ENCODE data around the gene RNPEPL1. TPM values are rescaled to one million over a fixed set of nuclear protein-coding genes. Genes with fewer than 3 reads are reported as not detected.
A peak's percentile ranks its signal among the peaks of the same experiment; 100 is the strongest.
"Not testable (repeated sequence)": the region's sequence is repeated elsewhere in the genome, so short reads cannot be mapped to it uniquely, and the experiment has no call there.

Gene RNPEPL1
- total RNA-seq, 1 experiment from 2014 or later = 28.4 TPM

DNA sequence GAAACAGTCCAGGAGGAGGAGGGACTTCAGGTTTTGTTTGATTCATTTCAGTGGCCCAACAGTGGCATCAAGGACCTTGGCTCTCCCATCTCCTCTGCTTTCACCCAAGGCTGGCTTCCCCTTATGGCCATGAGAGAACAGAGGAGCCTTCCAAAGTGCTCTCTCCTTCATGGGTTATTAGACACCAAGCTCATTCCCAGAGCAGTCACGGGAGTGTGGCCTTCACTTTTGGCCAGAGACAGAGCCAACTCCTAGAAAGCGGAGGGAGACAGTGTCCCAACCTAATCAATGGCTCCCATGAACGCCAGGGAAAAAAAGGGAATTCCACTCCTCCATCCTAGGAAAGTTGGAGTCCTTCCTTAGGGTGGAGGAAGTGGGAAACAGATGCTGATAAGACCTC is 9.0 kb upstream of the RNPEPL1 start:
- Histone ChIP-seq H3K4me3 (ENCODE audit: low read length) (peak overlapping the region; percentile 83), H4K20me1 (ENCODE audit: insufficient read depth, low read depth, low read length) (no peaks in the 10 kb centered on the region), H3K27ac (ENCODE audit: low read length) (peak overlapping the region; percentile 44; the same call in 1 of the 2 replicates), H3K4me2 (ENCODE audit: low read depth, low read length, poor library complexity, severe bottlenecking) (peak overlapping the region; percentile 90), H3K9me3 (ENCODE audit: low read length) (no peaks in the 10 kb centered on the region), H3K9me2 (replicated peaks; ENCODE audit: insufficient read depth, low read length) (no peaks in the 10 kb centered on the region), H3K4me1 (ENCODE audit: low read length) (peaks cover 27% of the 10 kb centered on the region), H2AFZ (ENCODE audit: low read length) (no peak overlapping the region), H3K27me3 (ENCODE audit: low read length) (no peaks in the 10 kb centered on the region), H3K9ac (ENCODE audit: low read length) (peak overlapping the region; percentile 98), H3K36me3 (ENCODE audit: insufficient read depth, low read length) (peaks cover 33% of the 10 kb centered on the region), H3K79me2 (ENCODE audit: low read length) (peaks cover 77% of the 10 kb centered on the region)
- no peak for DNase-seq

DNA sequence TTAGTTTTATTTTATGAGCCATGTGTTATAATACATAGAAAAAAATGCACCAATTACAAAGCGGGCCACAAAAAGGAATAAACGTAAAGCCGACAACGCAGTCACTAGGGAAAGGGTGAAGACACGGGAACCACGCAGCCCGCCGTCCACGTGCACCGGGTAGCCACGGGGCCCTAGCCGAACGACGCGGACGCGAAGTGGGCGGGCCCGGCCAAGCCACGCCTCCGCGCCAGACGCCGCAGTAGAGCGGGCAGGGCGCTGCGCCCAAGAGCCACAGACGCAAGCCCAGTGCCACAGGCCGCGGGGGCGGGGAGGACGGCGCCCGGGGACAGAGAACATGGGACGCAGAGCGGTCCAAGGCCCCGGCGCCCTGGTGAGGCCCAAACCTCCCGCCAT is 8.2 kb upstream of the RNPEPL1 start, which contains the start of gene DUSP28:
DUSP28 (plus strand) TSS at position 274 of the 396 bp plus-strand sequence. CDS start 328 bp downstream, outside the sequence.
- Histone ChIP-seq H3K4me3 (ENCODE audit: low read length) (peak within 1 kb of the TSS; percentile 83), H3K27ac (ENCODE audit: low read length) (peak within 1 kb of the TSS; percentile 89), H3K79me2 (ENCODE audit: low read length) (peaks cover 69% of the 10 kb centered on the region), H3K9ac (ENCODE audit: low read length) (peak within 1 kb of the TSS; percentile 98), H4K20me1 (ENCODE audit: insufficient read depth, low read depth, low read length) (no peaks in the 10 kb centered on the region), H3K9me2 (replicated peaks; ENCODE audit: insufficient read depth, low read length) (no peaks in the 10 kb centered on the region), H3K4me1 (ENCODE audit: low read length) (peaks cover 32% of the 10 kb centered on the region), H3K36me3 (ENCODE audit: insufficient read depth, low read length) (peaks cover 27% of the 10 kb centered on the region), H3K9me3 (ENCODE audit: low read length) (no peaks in the 10 kb centered on the region), H3K27me3 (ENCODE audit: low read length) (no peaks in the 10 kb centered on the region), H3K4me2 (ENCODE audit: low read depth, low read length, poor library complexity, severe bottlenecking) (peak within 1 kb of the TSS; percentile 90), H2AFZ (ENCODE audit: low read length) (no peak within 1 kb of the TSS)
- peak; percentile 97 for DNase-seq

GRCh38 chr2:240560480-240561324 is 7.6 kb upstream of the RNPEPL1 start:
- no peaks in the 10 kb centered on the region for H4K20me1 ChIP-seq (ENCODE audit: insufficient read depth, low read depth, low read length)
- peaks cover 21% of the 10 kb centered on the region for H3K36me3 ChIP-seq (ENCODE audit: insufficient read depth, low read length)
- no peaks in the 10 kb centered on the region for H3K27me3 ChIP-seq (ENCODE audit: low read length)
- DNase-seq = peak; percentile 99
- peak overlapping the region; percentile 98 for H3K9ac ChIP-seq (ENCODE audit: low read length)
- no peak overlapping the region for H2AFZ ChIP-seq (ENCODE audit: low read length)
- peaks cover 63% of the 10 kb centered on the region for H3K79me2 ChIP-seq (ENCODE audit: low read length)
- peak overlapping the region; percentile 83 for H3K4me3 ChIP-seq (ENCODE audit: low read length)
- no peaks in the 10 kb centered on the region for H3K9me2 ChIP-seq (replicated peaks; ENCODE audit: insufficient read depth, low read length)
- no peaks in the 10 kb centered on the region for H3K9me3 ChIP-seq (ENCODE audit: low read length)
- H3K4me1 ChIP-seq (ENCODE audit: low read length) = peaks cover 38% of the 10 kb centered on the region
- peak overlapping the region; percentile 89 for H3K27ac ChIP-seq (ENCODE audit: low read length)
- peak overlapping the region; percentile 90 for H3K4me2 ChIP-seq (ENCODE audit: low read depth, low read length, poor library complexity, severe bottlenecking)

GRCh38 chr2:240561325-240561971 is 6.8 kb upstream of the RNPEPL1 start:
- H2AFZ ChIP-seq (ENCODE audit: low read length) = no peak overlapping the region
- no peaks in the 10 kb centered on the region for H4K20me1 ChIP-seq (ENCODE audit: insufficient read depth, low read depth, low read length)
- H3K79me2 ChIP-seq (ENCODE audit: low read length) = peaks cover 55% of the 10 kb centered on the region
- H3K9me2 ChIP-seq (replicated peaks; ENCODE audit: insufficient read depth, low read length) = no peaks in the 10 kb centered on the region
- DNase-seq = peak; percentile 54
- H3K36me3 ChIP-seq (ENCODE audit: insufficient read depth, low read length) = peaks cover 16% of the 10 kb centered on the region
- H3K4me1 ChIP-seq (ENCODE audit: low read length) = peaks cover 44% of the 10 kb centered on the region
- no peaks in the 10 kb centered on the region for H3K27me3 ChIP-seq (ENCODE audit: low read length)
- peak overlapping the region; percentile 86 for H3K9ac ChIP-seq (ENCODE audit: low read length)
- peak overlapping the region; percentile 90 for H3K4me2 ChIP-seq (ENCODE audit: low read depth, low read length, poor library complexity, severe bottlenecking)
- H3K4me3 ChIP-seq (ENCODE audit: low read length) = peak overlapping the region; percentile 83
- no peaks in the 10 kb centered on the region for H3K9me3 ChIP-seq (ENCODE audit: low read length)
- H3K27ac ChIP-seq (ENCODE audit: low read length) = peak overlapping the region; percentile 89

DNA sequence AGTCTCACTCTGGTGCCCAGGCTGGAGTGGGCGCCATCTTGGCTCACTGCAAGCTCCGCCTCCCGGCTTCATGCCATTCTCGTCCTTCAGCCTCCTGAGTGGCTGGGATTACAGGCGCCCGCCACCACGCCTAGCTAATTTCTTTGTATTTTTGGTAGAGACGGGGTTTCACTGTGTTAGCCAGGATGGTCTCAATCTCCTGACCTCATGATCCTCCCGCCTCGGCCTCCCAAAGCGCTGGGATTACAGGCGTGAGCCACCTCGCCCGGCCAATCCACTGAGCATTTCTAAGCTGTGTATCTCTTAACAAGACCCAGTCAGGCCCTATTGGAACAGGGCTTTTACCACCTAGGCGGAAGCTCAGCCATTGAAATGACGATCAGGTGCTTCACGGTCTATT is 5.1 kb upstream of the RNPEPL1 start:
- H3K79me2 ChIP-seq (ENCODE audit: low read length) = peaks cover 43% of the 10 kb centered on the region
- not testable (repeated sequence) for H3K4me2 ChIP-seq (ENCODE audit: low read depth, low read length, poor library complexity, severe bottlenecking); H3K27me3 ChIP-seq (ENCODE audit: low read length); H3K9me3 ChIP-seq (ENCODE audit: low read length); DNase-seq; H3K4me3 ChIP-seq (ENCODE audit: low read length); H4K20me1 ChIP-seq (ENCODE audit: insufficient read depth, low read depth, low read length); H2AFZ ChIP-seq (ENCODE audit: low read length); H3K27ac ChIP-seq (ENCODE audit: low read length); H3K9me2 ChIP-seq (replicated peaks; ENCODE audit: insufficient read depth, low read length); H3K9ac ChIP-seq (ENCODE audit: low read length)
- peaks cover 14% of the 10 kb centered on the region for H3K36me3 ChIP-seq (ENCODE audit: insufficient read depth, low read length)
- H3K4me1 ChIP-seq (ENCODE audit: low read length) = peaks cover 59% of the 10 kb centered on the region

DNA sequence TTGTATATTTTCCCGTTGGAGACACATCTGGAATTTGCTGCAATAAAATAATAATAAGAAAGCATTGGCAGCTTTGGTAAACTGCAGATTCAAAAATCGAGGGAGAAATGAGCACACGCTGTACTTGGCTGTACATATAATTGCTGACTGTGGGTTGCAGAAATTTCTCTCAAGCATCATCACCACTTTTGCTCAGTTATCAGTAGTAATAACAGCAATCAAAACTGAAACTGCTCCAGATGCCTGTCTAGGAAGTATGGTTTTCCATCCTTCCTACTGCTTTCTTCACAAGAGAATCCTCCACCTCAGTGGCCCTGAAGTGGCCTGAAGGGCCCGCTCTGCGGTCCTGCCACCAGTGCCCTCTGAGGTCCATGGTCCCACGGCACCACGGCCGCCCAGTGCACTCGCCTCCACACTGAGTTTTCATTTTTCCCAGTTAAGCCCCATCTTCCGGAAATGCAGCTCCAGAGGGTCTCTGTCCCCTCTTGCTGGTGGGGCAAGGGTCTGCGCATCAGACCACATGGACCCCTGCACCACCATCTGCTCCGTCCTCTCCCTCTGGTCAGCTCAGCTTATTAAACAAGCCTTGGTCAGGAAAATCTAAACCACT is 4.2 kb upstream of the RNPEPL1 start:
- Histone ChIP-seq H3K27me3 (ENCODE audit: low read length) (no peaks in the 10 kb centered on the region), H3K4me2 (ENCODE audit: low read depth, low read length, poor library complexity, severe bottlenecking) (no peak overlapping the region), H4K20me1 (ENCODE audit: insufficient read depth, low read depth, low read length) (no peaks in the 10 kb centered on the region), H3K9me3 (ENCODE audit: low read length) (no peaks in the 10 kb centered on the region), H3K4me1 (ENCODE audit: low read length) (peaks cover 55% of the 10 kb centered on the region), H3K36me3 (ENCODE audit: insufficient read depth, low read length) (peaks cover 6% of the 10 kb centered on the region), H3K27ac (ENCODE audit: low read length) (no peak overlapping the region), H3K9me2 (replicated peaks; ENCODE audit: insufficient read depth, low read length) (no peaks in the 10 kb centered on the region), H3K9ac (ENCODE audit: low read length) (peak overlapping the region; percentile 84; the same call in 1 of the 2 replicates), H3K4me3 (ENCODE audit: low read length) (no peak overlapping the region), H3K79me2 (ENCODE audit: low read length) (peaks cover 37% of the 10 kb centered on the region), H2AFZ (ENCODE audit: low read length) (no peak overlapping the region)
- DNase-seq = no peak

DNA sequence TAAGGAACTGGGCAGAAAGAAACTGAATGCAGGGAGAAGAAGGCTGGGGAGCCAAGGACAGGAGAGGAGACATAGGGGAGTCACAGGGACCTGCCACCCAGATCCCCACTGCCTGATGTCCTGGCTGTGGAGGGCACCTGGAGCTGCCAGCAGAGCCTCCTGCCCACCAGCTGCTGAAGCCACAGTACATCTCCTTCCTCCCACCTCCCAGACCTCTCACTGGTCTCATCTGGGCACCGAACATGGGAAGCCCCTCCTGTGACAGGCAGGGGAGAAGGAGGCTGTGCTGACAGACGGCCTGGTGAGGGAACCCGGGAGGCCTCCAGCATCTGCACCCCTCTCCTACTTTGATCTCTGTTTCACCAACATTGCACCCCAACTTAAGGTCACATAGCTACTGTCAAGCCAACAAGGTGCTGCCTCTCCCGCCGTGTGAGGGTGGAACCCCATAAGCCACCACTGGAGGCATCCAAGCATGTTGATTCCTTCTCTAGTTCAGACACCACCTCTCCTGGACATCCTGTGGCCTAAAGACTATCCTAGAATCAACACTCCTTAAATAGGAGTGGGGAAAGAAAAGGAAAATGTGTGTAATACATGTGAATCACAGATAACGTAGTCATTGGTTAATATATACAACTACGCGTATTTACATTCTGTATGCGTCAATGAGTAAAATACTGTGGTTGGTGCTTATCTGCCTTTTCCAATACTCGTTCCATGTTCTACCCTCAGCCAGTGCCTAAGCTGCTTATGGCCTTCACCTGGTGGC is 3.5 kb upstream of the RNPEPL1 start:
- H3K79me2 ChIP-seq (ENCODE audit: low read length) = peaks cover 37% of the 10 kb centered on the region

More for the DNA sequence above, 3.5 kb upstream of the RNPEPL1 start:
- no peak for DNase-seq
- Histone ChIP-seq H3K9me3 (ENCODE audit: low read length) (no peaks in the 10 kb centered on the region), H2AFZ (ENCODE audit: low read length) (no peak overlapping the region), H3K36me3 (ENCODE audit: insufficient read depth, low read length) (peaks cover 4% of the 10 kb centered on the region; the same call in 1 of the 2 replicates), H3K4me3 (ENCODE audit: low read length) (peak overlapping the region; percentile 66), H3K9ac (ENCODE audit: low read length) (peak overlapping the region; percentile 84), H3K27me3 (ENCODE audit: low read length) (no peaks in the 10 kb centered on the region), H4K20me1 (ENCODE audit: insufficient read depth, low read depth, low read length) (no peaks in the 10 kb centered on the region), H3K9me2 (replicated peaks; ENCODE audit: insufficient read depth, low read length) (no peaks in the 10 kb centered on the region), H3K27ac (ENCODE audit: low read length) (peak overlapping the region; percentile 81; the same call in 1 of the 2 replicates), H3K4me1 (ENCODE audit: low read length) (peaks cover 55% of the 10 kb centered on the region), H3K4me2 (ENCODE audit: low read depth, low read length, poor library complexity, severe bottlenecking) (peak overlapping the region; percentile 80)

Measured in Karpas-422 (cell line).